Globus pallidus (tissue), 1 donor: ENCODE data around the gene ANKMY1.
"Not testable (repeated sequence)": the region's sequence is repeated elsewhere in the genome, so short reads cannot be mapped to it uniquely, and the experiment has no call there.

Experiments used
- DNase-seq: peaks from one replicate; pipeline ENCODE4 v3.0.0-alpha.2; 2015; ENCODE audit warnings: low spot score

ANKMY1 gene

GRCh38 chr2:240555541-240556250, 2.1 kb downstream of the ANKMY1 start:
- DNase-seq = no peak

GRCh38 chr2:240554767-240555493, 2.9 kb downstream of the ANKMY1 start:
- DNase-seq = no peak

GRCh38 chr2:240553956-240554480, 3.8 kb downstream of the ANKMY1 start:
- DNase-seq = no peak

GRCh38 chr2:240551811-240552210, 6.0 kb downstream of the ANKMY1 start:
- no peak for DNase-seq

GRCh38 chr2:240551288-240551687, 6.5 kb downstream of the ANKMY1 start:
- no peak for DNase-seq

- DNase-seq = no peak
Observed at GRCh38 chr2:240539906-240540305, 17.9 kb downstream of the ANKMY1 start.

- not testable (repeated sequence) for DNase-seq
Observed at GRCh38 chr2:240539101-240539500, 18.7 kb downstream of the ANKMY1 start.

- no peak for DNase-seq
Observed at GRCh38 chr2:240538031-240538780, 19.6 kb downstream of the ANKMY1 start.

- DNase-seq = no peak
Observed at GRCh38 chr2:240532031-240532775, 25.6 kb downstream of the ANKMY1 start.

GRCh38 chr2:240531038-240531437, 26.8 kb downstream of the ANKMY1 start:
- DNase-seq = no peak

- DNase-seq = no peak
Observed at GRCh38 chr2:240530181-240530580, 27.6 kb downstream of the ANKMY1 start.

- no peak for DNase-seq
Observed at GRCh38 chr2:240529344-240529999, 28.3 kb downstream of the ANKMY1 start.

GRCh38 chr2:240528406-240529040, 29.3 kb downstream of the ANKMY1 start:
- no peak for DNase-seq

- no peak for DNase-seq
Observed at GRCh38 chr2:240527153-240527750, 30.5 kb downstream of the ANKMY1 start.

- no peak for DNase-seq
Observed at GRCh38 chr2:240526521-240526920, 31.3 kb downstream of the ANKMY1 start.

- no peak for DNase-seq
Observed at GRCh38 chr2:240525802-240526201, 32.0 kb downstream of the ANKMY1 start.

- DNase-seq = no peak
Observed at GRCh38 chr2:240524963-240525718, 32.6 kb downstream of the ANKMY1 start.

GRCh38 chr2:240523451-240524281, 34.1 kb downstream of the ANKMY1 start:
- no peak for DNase-seq

- DNase-seq = no peak
Observed at GRCh38 chr2:240522406-240522805, 35.4 kb downstream of the ANKMY1 start.
